Epithelial cell of proximal tubule (primary cell): ENCODE measurements around the gene E2F4. TPM values are rescaled to one million over a fixed set of nuclear protein-coding genes. Genes with fewer than 3 reads are reported as not detected.

Experiments
- DNase-seq: peaks from one replicate; pipeline ENCODE4 v3.0.0-alpha.2; 2011; ENCODE audit warnings: low read depth
- H3K4me3 ChIP-seq: 2 replicates; pipeline ENCODE4 v1.5.1; 2011; ENCODE audit warnings: low read depth, mild to moderate bottlenecking, low read length
- CTCF ChIP-seq: conservative IDR thresholded peaks from 2 replicates; pipeline ENCODE4 v1.5.1; 2012; ENCODE audit warnings: low read depth, mild to moderate bottlenecking, low read length
- total RNA-seq: library from RNA; depleted of rRNA; stranded (reverse); fragments of >200 nt; gene quantifications from 2 replicates; pipeline ENCODE4 v1.2.3, GENCODE V29; 2015

Gene E2F4
- total RNA-seq, 1 donor from 2014 or later, result 78.9 TPM

- H3K4me3 ChIP-seq, result no peak overlapping the region
- DNase-seq, result no peak
- TF ChIP-seq CTCF, result no peak
Observed at GRCh38 chr16:67188323-67188722, 3.6 kb upstream of the E2F4 start.

- no peak overlapping the region for H3K4me3 ChIP-seq
- no peak for DNase-seq
- TF ChIP-seq CTCF, result no peak
Observed at GRCh38 chr16:67188798-67189197, 3.2 kb upstream of the E2F4 start.

DNA sequence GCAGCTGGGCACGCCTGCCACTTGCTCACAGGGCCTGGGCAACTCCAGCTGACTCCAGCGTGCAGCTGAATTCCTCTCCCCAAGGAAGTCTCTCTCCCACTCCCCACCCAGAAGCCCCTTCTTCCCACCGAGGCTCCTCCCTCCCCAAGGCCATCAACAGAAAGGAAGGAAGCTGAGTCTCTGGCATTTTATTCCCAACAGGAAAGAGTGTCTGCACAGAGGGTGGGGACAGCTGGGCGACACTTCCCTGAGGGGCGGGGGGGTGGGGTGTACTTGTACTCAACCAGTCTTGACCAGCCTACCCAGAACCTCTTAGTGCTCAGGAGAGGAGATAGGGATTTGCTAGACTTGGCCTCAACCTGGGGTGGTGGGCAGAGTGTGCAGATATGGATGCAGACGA, 1.9 kb upstream of the E2F4 start, which contains the start of gene EXOC3L1:
Gene EXOC3L1 (minus strand): TSS at position 96 of the 400 bp plus-strand sequence. CDS start 460 bp downstream, outside the sequence.
- no peak for TF ChIP-seq CTCF
- no peak within 1 kb of the TSS for H3K4me3 ChIP-seq
- no peak for DNase-seq

DNA sequence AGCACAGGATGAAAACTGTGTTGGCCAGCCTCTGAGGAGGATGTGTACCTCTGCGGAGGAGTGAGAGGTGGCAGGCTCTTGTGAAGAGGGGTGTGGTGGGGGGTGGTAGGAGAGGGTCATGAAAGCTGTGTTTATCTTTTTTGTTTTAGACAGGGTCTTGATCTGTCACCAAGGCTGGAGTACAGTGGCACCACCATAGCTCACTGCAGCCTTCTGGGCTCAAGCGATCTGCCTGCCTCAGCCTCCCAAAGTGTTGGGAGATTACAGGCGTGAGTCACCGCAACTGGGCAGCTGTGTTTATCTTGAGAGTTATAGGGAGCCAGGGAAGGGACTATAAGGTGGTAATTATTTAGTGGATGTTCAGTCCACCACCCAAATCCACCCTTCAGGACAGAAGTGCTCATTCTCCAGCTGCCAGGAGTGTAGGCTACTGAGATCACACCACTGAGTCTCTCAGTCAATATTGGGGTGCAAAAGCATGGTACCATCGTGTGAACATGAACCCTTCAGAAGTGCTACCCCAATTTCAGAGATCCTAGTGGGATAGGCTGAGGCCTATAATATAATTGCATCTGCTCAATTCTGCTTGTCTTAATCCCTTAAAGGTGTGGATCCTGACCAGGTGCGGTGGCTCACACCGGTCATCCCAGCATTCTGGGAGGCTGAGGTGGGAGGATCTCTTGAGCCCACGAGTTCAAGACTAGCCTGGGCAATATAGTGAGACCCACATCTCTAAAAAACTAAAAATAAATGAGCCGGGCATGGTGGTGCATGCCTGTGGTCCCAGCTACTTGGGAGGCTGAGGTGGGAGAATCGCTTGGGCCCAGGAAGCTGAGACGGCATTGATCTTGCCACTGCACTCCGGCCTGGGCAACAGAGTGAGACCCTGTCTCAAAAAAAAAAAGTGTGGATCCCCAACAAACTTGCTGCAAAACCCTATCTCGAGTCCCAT, 1.2 kb upstream of the E2F4 start:
- H3K4me3 ChIP-seq, result no peak overlapping the region
- TF ChIP-seq CTCF, result no peak
- DNase-seq, result no peak

- DNase-seq, result no peak
- TF ChIP-seq CTCF, result no peak
- H3K4me3 ChIP-seq, result peak overlapping the region; percentile 38
Observed at GRCh38 chr16:67191411-67191994, 452 bp upstream of the E2F4 start.

GRCh38 chr16:67192781-67193361, 916 bp downstream of the E2F4 start:
- TF ChIP-seq CTCF, result no peak
- H3K4me3 ChIP-seq, result peak overlapping the region; percentile 69
- no peak for DNase-seq
